PC-9 (cell line): ENCODE measurements around the gene MCC.

Source experiments
- EZH2 ChIP-seq: fragments of 200-600 bp; sonication (generic); IDR thresholded peaks from 2 replicates; pipeline ENCODE4 v1.8.0; 2017; ENCODE audit warnings: antibody characterized with exemption, low read depth
- TF ChIP-seq, protein P1 (sequence below): fragments of 200-600 bp; sonication (generic); conservative IDR thresholded peaks from 2 replicates; pipeline ENCODE4 v1.6.1; 2017; ENCODE audit warnings: mixed run types, antibody characterized with exemption, mild to moderate bottlenecking, moderate library complexity

DNA sequence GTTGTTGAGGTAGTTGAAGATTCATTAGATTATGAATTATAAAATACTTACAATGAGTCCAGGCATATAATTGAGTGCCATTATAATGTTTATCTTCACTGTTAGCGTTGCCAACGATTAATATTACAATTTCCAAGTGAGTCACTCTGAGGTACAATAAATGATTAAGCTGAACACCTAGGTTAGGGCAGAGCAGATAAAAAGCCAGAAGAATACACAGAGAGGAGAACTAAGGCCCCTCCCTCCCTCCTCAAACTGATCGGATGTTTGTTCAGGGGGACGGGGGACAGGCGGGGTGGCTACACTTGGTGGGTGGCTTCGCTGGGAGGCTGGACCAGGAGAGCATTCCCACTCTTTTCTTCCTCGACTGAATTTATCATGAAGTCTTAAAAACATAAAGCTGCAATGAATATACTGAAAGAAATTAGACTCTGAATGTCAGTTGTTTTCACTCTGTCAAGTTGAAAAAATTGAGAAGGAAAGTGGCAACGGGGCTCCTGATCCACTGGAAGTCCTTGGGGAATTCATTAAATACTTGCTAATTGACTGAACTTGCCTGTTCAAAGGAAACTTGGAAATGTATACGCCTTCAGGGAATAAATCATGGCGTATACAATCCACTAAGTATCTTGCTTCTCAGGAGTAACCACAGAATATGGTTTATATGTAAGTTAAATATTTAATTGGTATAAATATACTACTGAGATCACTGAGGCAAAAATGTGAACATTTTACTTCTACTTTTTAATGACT lies 251.5 kb downstream of the MCC start:
- TF ChIP-seq, protein P1, sequence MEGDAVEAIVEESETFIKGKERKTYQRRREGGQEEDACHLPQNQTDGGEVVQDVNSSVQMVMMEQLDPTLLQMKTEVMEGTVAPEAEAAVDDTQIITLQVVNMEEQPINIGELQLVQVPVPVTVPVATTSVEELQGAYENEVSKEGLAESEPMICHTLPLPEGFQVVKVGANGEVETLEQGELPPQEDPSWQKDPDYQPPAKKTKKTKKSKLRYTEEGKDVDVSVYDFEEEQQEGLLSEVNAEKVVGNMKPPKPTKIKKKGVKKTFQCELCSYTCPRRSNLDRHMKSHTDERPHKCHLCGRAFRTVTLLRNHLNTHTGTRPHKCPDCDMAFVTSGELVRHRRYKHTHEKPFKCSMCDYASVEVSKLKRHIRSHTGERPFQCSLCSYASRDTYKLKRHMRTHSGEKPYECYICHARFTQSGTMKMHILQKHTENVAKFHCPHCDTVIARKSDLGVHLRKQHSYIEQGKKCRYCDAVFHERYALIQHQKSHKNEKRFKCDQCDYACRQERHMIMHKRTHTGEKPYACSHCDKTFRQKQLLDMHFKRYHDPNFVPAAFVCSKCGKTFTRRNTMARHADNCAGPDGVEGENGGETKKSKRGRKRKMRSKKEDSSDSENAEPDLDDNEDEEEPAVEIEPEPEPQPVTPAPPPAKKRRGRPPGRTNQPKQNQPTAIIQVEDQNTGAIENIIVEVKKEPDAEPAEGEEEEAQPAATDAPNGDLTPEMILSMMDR, result no peak
- TF ChIP-seq EZH2, result no peak
